ENCODE results near the gene TMX2. TPM values are rescaled to one million over a fixed set of nuclear protein-coding genes. Genes with fewer than 3 reads are reported as not detected.

Gene TMX2
- total RNA-seq, 4 donors from 2014 or later, result 32.8 to 72.7 (median 34.1) TPM

GRCh38 chr11:57762235-57762861 lies 50.0 kb downstream of the TMX2 start:
- TF ChIP-seq, protein P1, sequence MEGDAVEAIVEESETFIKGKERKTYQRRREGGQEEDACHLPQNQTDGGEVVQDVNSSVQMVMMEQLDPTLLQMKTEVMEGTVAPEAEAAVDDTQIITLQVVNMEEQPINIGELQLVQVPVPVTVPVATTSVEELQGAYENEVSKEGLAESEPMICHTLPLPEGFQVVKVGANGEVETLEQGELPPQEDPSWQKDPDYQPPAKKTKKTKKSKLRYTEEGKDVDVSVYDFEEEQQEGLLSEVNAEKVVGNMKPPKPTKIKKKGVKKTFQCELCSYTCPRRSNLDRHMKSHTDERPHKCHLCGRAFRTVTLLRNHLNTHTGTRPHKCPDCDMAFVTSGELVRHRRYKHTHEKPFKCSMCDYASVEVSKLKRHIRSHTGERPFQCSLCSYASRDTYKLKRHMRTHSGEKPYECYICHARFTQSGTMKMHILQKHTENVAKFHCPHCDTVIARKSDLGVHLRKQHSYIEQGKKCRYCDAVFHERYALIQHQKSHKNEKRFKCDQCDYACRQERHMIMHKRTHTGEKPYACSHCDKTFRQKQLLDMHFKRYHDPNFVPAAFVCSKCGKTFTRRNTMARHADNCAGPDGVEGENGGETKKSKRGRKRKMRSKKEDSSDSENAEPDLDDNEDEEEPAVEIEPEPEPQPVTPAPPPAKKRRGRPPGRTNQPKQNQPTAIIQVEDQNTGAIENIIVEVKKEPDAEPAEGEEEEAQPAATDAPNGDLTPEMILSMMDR (IDR thresholded peaks at IDR 0.05; ENCODE audit: low read depth), result no peak

- TF ChIP-seq, protein P1 (IDR thresholded peaks at IDR 0.05; ENCODE audit: low read depth), result no peak
Measured at GRCh38 chr11:57763568-57763967, 51.2 kb downstream of the TMX2 start.

GRCh38 chr11:57764021-57764420 lies 51.6 kb downstream of the TMX2 start:
- TF ChIP-seq, protein P1 (IDR thresholded peaks at IDR 0.05; ENCODE audit: low read depth), result no peak

- TF ChIP-seq, protein P1 (IDR thresholded peaks at IDR 0.05; ENCODE audit: low read depth), result no peak
Measured at GRCh38 chr11:57764566-57764965, 52.2 kb downstream of the TMX2 start.

DNA sequence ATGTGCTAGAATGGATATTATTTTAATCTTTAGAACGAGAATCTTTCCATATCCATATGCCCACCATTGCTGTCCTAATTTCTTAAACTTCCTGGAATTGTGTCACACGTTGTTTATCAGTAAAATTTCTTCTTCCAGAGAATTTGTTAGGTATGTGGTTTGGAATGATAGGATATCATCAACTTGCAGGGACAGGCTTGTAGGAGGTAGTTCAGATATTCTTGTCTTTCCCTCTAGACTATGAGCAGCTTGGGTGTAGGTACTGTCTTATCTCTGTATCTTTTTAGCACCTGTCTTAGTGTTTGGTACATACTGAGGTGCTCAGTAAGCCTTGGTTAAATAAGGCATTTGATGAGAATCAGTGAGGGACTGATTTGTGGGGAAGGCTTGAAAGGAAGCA lies 52.6 kb downstream of the TMX2 start:
- TF ChIP-seq, protein P1 (IDR thresholded peaks at IDR 0.05; ENCODE audit: low read depth), result no peak

GRCh38 chr11:57770793-57771192 lies 58.4 kb downstream of the TMX2 start:
- TF ChIP-seq, protein P1 (IDR thresholded peaks at IDR 0.05; ENCODE audit: low read depth), result no peak

- TF ChIP-seq, protein P1 (IDR thresholded peaks at IDR 0.05; ENCODE audit: low read depth), result no peak
Measured at GRCh38 chr11:57771365-57771764, 59.0 kb downstream of the TMX2 start.

Measured in subcutaneous adipose tissue (tissue), 4 donors.